ENCODE measurements around the gene NUP210L. TPM values are rescaled to one million over a fixed set of nuclear protein-coding genes. Genes with fewer than 3 reads are reported as not detected.

The NUP210L gene
- total and polyA plus RNA-seq, 2 of the 13 experiments (the other 11 are each of a cell fraction or from before 2014, with no cell fraction given): not detected

- TF ChIP-seq ZNF652 (CRISPR knock-in tag; IDR thresholded peaks at IDR 0.05; ENCODE audit: borderline replicate concordance, low read depth) (0 out of 2 replicates have a peak, but pooled peaks have one; percentile 8), AHDC1 (CRISPR knock-in tag; IDR thresholded peaks at IDR 0.05; ENCODE audit: borderline replicate concordance) (0 out of 2 replicates have a peak, but pooled peaks have one; percentile 40), FOXP1 (IDR thresholded peaks at IDR 0.05) (no peak), FOXP1 (CRISPR knock-in tag; IDR thresholded peaks at IDR 0.05) (no peak), MAFK (conservative IDR thresholded peaks at IDR 0.05 in 1 of 2, IDR thresholded peaks at IDR 0.05 in 1 of 2; ENCODE audit: low read length in 2 of 2) (no peak), ZNF296 (CRISPR knock-in tag; conservative IDR thresholded peaks at IDR 0.05) (no peak), ZNF597 (CRISPR knock-in tag; IDR thresholded peaks at IDR 0.05) (no peak), MAF1 (CRISPR knock-in tag; IDR thresholded peaks at IDR 0.05; ENCODE audit: borderline replicate concordance) (no peak), ZNF878 (CRISPR knock-in tag; IDR thresholded peaks at IDR 0.05) (peak; percentile 72), TRIM22 (IDR thresholded peaks at IDR 0.05) (no peak), RBFOX2 (IDR thresholded peaks at IDR 0.05; ENCODE audit: low read depth, low read length) (peak; percentile 96), ZNF512 (CRISPR knock-in tag; IDR thresholded peaks at IDR 0.05) (no peak), SIX4 (CRISPR knock-in tag; IDR thresholded peaks at IDR 0.05) (0 out of 2 replicates have a peak, but pooled peaks have one; percentile 1), ZNF577 (CRISPR knock-in tag; IDR thresholded peaks at IDR 0.05; ENCODE audit: borderline replicate concordance, low read depth) (peak; percentile 64; the same call in 1 of the 2 replicates), KMT2B (CRISPR knock-in tag; IDR thresholded peaks at IDR 0.05) (peak; percentile 83), ARHGAP35 (CRISPR knock-in tag; IDR thresholded peaks at IDR 0.05; ENCODE audit: borderline replicate concordance) (peak; percentile 79), ZNF598 (CRISPR knock-in tag; IDR thresholded peaks at IDR 0.05; ENCODE audit: borderline replicate concordance) (peak; percentile 48; the same call in 1 of the 2 replicates), NBN (conservative IDR thresholded peaks at IDR 0.05) (no peak)
Observed at GRCh38 chr1:153977250-153978240, 177.3 kb downstream of the NUP210L start, which contains the start of gene JTB (continued).

Measured in HepG2 (cell line).